ENCODE measurements around the gene PWWP2B. TPM values are rescaled to one million over a fixed set of nuclear protein-coding genes. Genes with fewer than 3 reads are reported as not detected.

Gene PWWP2B
- total RNA-seq, 6 experiments from 2014 or later = 3.0 to 12.2 (median 5.1) TPM

DNA sequence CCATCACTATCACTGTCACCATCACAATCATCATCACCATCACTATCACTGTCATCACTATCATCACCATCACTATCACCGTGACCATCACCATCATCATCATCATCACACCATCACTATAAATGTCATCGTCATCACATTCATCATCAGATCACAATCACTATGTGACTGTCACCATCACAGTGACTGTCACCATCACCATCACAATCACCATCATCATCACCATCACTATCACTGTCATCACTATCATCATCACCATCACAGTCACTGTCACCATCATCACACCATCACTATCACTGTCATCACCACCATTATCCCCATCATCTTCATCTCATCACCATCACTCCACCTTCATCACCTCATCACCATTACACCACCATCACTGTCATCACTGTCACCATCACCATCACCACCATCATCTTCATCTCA, 31.0 kb downstream of the PWWP2B start:
- TF ChIP-seq POLR2A (IDR thresholded peaks at IDR 0.05) = no peak
- TF ChIP-seq, protein P1, sequence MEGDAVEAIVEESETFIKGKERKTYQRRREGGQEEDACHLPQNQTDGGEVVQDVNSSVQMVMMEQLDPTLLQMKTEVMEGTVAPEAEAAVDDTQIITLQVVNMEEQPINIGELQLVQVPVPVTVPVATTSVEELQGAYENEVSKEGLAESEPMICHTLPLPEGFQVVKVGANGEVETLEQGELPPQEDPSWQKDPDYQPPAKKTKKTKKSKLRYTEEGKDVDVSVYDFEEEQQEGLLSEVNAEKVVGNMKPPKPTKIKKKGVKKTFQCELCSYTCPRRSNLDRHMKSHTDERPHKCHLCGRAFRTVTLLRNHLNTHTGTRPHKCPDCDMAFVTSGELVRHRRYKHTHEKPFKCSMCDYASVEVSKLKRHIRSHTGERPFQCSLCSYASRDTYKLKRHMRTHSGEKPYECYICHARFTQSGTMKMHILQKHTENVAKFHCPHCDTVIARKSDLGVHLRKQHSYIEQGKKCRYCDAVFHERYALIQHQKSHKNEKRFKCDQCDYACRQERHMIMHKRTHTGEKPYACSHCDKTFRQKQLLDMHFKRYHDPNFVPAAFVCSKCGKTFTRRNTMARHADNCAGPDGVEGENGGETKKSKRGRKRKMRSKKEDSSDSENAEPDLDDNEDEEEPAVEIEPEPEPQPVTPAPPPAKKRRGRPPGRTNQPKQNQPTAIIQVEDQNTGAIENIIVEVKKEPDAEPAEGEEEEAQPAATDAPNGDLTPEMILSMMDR (IDR thresholded peaks at IDR 0.05) = no peak
- no peak for DNase-seq
- Histone ChIP-seq H3K9me3 (no peaks in the 10 kb centered on the region), H3K4me3 (no peak overlapping the region), H3K36me3 (no peaks in the 10 kb centered on the region), H3K27me3 (no peaks in the 10 kb centered on the region), H3K27ac (no peak overlapping the region), H3K4me1 (no peaks in the 10 kb centered on the region)
- 94% methylated on average over 2 of the region's 2 CpGs for WGBS (ENCODE audit: insufficient coverage, low coverage, low lambda C conversion rate, missing lambda C conversion rate)
- no peak for ATAC-seq
- intact Hi-C loops (cut with DNase I) = no loop called here

DNA sequence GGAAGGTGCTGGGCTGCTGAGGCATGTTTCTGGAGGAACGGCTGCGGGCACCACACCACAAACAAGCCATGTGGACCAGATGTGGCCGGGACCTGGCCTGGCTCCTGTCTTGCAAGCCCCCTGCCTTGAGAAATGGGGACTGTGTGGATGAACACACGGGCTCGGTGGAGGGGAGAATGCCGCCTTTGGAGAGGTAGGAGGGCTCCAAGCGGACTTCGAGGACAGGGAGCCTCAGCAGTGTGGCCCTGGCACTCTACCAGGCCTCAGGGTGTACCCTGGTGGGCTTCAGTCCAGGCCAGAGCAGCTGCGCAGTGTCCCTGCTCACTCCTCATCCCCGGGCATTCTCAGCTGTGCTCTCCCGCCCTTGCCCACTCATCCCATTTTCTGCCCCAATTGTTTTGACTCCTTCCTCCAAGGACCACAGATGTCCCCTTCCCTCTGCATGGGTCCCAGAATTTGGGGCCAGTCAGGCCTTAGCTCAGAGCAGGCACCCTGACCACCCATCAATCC, 31.5 kb downstream of the PWWP2B start:
- Histone ChIP-seq H3K27me3 (no peaks in the 10 kb centered on the region), H3K4me3 (no peak overlapping the region), H3K9me3 (no peaks in the 10 kb centered on the region), H3K27ac (no peak overlapping the region), H3K4me1 (no peaks in the 10 kb centered on the region), H3K36me3 (no peaks in the 10 kb centered on the region)
- no peak for ATAC-seq
- no peak for DNase-seq
- intact Hi-C loops (cut with DNase I) = no loop called here
- TF ChIP-seq, protein P1 (IDR thresholded peaks at IDR 0.05) = no peak
- TF ChIP-seq POLR2A (IDR thresholded peaks at IDR 0.05) = no peak
- WGBS (ENCODE audit: insufficient coverage, low coverage, low lambda C conversion rate, missing lambda C conversion rate) = 93% methylated on average over 3 of the region's 11 CpGs

DNA sequence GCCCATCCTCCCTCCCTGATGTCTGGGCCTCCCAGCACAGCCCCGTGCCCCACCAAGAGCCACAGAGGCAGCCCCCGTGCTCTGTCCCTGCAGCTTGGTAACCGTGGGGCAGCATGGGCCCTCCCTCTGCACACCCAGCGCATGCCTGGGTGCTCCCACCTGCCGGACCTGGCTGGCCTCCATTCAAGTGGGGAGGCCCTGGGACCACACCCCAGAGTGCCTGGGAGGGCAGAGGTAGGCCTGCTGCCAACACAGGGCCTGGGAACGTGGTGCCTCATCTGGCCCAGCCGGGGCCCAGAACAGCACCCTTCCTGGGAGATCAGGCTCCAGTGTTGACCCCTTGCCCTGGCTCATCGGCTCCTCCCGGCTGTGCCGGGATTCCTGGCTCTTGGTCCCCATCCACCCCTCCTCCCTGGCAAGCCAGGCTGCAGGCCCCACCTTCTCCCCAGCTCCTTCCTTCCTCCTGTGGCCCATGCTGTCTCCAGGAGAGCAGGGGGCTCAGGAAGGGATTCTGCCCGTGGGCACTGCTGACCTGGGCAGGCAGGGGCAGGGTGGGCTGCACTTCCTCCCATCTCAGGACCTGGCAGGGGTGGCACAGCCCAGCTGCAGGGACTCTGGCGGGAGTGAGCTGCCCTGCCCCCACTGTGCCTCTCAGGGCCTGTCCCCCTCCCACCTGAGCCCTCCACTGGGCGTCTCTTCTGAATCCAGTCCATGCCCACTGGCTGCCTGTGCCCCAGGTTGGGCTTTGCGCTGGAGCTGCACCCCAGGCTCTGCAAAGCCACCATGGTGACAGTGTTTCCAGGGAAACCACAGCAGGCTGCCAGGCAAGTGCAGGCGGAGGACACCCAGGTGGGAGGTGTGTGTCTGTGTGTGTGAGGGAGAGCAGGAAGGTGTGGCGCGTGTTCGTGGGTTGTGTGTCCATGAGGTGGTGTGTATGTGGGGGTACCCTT, 32.6 kb downstream of the PWWP2B start:
- intact Hi-C loops (cut with DNase I) = no loop called here
- H3K9me3 ChIP-seq = no peaks in the 10 kb centered on the region
- WGBS (ENCODE audit: insufficient coverage, low coverage, low lambda C conversion rate, missing lambda C conversion rate) = 49% methylated on average over 4 of the region's 18 CpGs
- H3K27ac ChIP-seq = no peak overlapping the region
- no peak for DNase-seq
- no peaks in the 10 kb centered on the region for H3K36me3 ChIP-seq
- no peak overlapping the region for H3K4me3 ChIP-seq
- TF ChIP-seq POLR2A (IDR thresholded peaks at IDR 0.05) = no peak
- TF ChIP-seq, protein P1 (IDR thresholded peaks at IDR 0.05) = no peak
- no peaks in the 10 kb centered on the region for H3K4me1 ChIP-seq
- peak in 2 of 4 donors; percentile 3 to 17 for ATAC-seq
- no peaks in the 10 kb centered on the region for H3K27me3 ChIP-seq

DNA sequence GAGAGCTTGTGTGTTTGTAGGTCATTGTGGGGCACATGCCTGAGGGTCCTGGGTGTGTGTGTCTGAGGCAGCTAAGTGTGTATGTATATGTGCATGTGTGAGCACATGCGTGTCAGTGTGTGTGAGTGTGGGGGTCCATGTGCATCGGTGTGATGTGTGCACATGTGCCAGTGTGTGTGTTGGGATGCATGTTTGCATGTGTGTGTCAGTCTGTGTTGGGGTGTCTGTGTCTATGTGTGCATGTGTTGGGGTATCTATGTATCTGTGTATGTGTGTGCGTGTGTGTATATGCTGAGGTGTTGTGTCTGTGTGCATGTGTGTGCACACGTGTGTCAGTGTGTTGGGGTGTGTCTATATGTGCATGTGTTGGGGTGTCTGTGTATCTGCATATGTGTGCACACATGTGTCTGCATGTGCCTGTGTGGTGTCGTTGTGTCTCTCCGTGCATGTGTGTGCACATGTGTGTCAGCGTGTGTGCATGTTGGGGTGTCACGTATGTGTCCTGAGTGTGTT, 33.3 kb downstream of the PWWP2B start:
- ATAC-seq (no peak), DNase-seq (no peak)
- 95% methylated on average over 3 of the region's 8 CpGs for WGBS (ENCODE audit: insufficient coverage, low coverage, low lambda C conversion rate, missing lambda C conversion rate)
- Histone ChIP-seq H3K4me3 (no peak overlapping the region), H3K27me3 (no peaks in the 10 kb centered on the region), H3K27ac (no peak overlapping the region), H3K9me3 (no peaks in the 10 kb centered on the region), H3K36me3 (no peaks in the 10 kb centered on the region), H3K4me1 (no peaks in the 10 kb centered on the region)
- intact Hi-C loops (cut with DNase I) = no loop called here
- no peak for TF ChIP-seq POLR2A (IDR thresholded peaks at IDR 0.05)
- TF ChIP-seq, protein P1 (IDR thresholded peaks at IDR 0.05) = no peak
